A549 (cell line): ENCODE data around the gene BPIFA1.

Experiments
- BHLHE40 ChIP-seq: IDR thresholded peaks from 2 replicates; pipeline ENCODE4 v1.6.1; 2012; ENCODE audit warnings: low read depth, low read length, inconsistent platforms
- CTCF ChIP-seq: fragments of >200 bp; sonication (Bioruptor Twin); formaldehyde crosslinking; IDR thresholded peaks from 3 replicates; pipeline ENCODE4 v1.5.1; 2016
- POLR2A ChIP-seq: IDR thresholded peaks from 2 replicates; pipeline ENCODE4 v1.6.1; 2012; ENCODE audit warnings: mild to moderate bottlenecking, low read length

GRCh38 chr20:33272155-33272873 lies 36.5 kb downstream of the BPIFA1 start:
- no peak for TF ChIP-seq POLR2A
- TF ChIP-seq BHLHE40 = no peak
- no peak for TF ChIP-seq CTCF
